Activated naive CD8-positive, alpha-beta T cell treated with anti-CD3 and anti-CD28 coated beads, Interleukin-2, amount 50 U/mL, for 24 hours (primary cell): Measurements from ENCODE around the gene PTPRF.
"Not testable (repeated sequence)": the region's sequence is repeated elsewhere in the genome, so short reads cannot be mapped to it uniquely, and the experiment has no call there.

Experiments
- ATAC-seq: fragments of 150-1000 bp; cut with Tn5 transposase; one replicate; pipeline ENCODE4 v1.10.0; 2021
- DNase-seq: peaks from one replicate; pipeline ENCODE4 v3.0.0; 2021
- H3K27ac Mint-ChIP-seq: one replicate; pipeline ENCODE4 v1.8.0; 2021; ENCODE audit warnings: mild to moderate bottlenecking, mixed read lengths
- H3K27me3 Mint-ChIP-seq: one replicate; pipeline ENCODE4 v1.8.0; 2021; ENCODE audit warnings: mixed read lengths
- H3K36me3 Mint-ChIP-seq: one replicate; pipeline ENCODE4 v1.8.0; 2021; ENCODE audit warnings: low read depth, mixed read lengths
- H3K4me1 Mint-ChIP-seq: one replicate; pipeline ENCODE4 v1.8.0; 2021; ENCODE audit warnings: mixed read lengths
- H3K4me3 Mint-ChIP-seq: one replicate; pipeline ENCODE4 v1.8.0; 2021; ENCODE audit warnings: mild to moderate bottlenecking, moderate library complexity, mixed read lengths
- H3K9me3 Mint-ChIP-seq: one replicate; pipeline ENCODE4 v1.8.0; 2021; ENCODE audit warnings: mixed read lengths

The PTPRF gene

GRCh38 chr1:43637267-43637666 lies 106.6 kb downstream of the PTPRF start:
- Mint-ChIP-seq H3K27me3 (peaks cover 6% of the 10 kb centered on the region), H3K36me3 (no peaks in the 10 kb centered on the region), H3K4me3 (no peak overlapping the region), H3K4me1 (no peaks in the 10 kb centered on the region), H3K9me3 (no peaks in the 10 kb centered on the region), H3K27ac (no peak overlapping the region)
- no peak for DNase-seq
- ATAC-seq = no peak

GRCh38 chr1:43638381-43638780 lies 107.7 kb downstream of the PTPRF start:
- ATAC-seq, H3K27ac Mint-ChIP-seq, H3K36me3 Mint-ChIP-seq: not testable (repeated sequence)

GRCh38 chr1:43639976-43640794 lies 109.5 kb downstream of the PTPRF start:
- no peaks in the 10 kb centered on the region for H3K9me3 Mint-ChIP-seq
- no peaks in the 10 kb centered on the region for H3K36me3 Mint-ChIP-seq
- no peak overlapping the region for H3K27ac Mint-ChIP-seq
- DNase-seq (no peak), ATAC-seq (no peak)
- H3K27me3 Mint-ChIP-seq = peaks cover 5% of the 10 kb centered on the region
- no peak overlapping the region for H3K4me3 Mint-ChIP-seq
- no peaks in the 10 kb centered on the region for H3K4me1 Mint-ChIP-seq

More at GRCh38 chr1:43638381-43638780, 107.7 kb downstream of the PTPRF start:
- DNase-seq, H3K9me3 Mint-ChIP-seq, H3K27me3 Mint-ChIP-seq, H3K4me3 Mint-ChIP-seq, H3K4me1 Mint-ChIP-seq: not testable (repeated sequence)

GRCh38 chr1:43644558-43644957 lies 113.9 kb downstream of the PTPRF start:
- H3K36me3 Mint-ChIP-seq = no peaks in the 10 kb centered on the region
- H3K9me3 Mint-ChIP-seq = no peaks in the 10 kb centered on the region
- peaks cover 4% of the 10 kb centered on the region for H3K4me1 Mint-ChIP-seq
- H3K27ac Mint-ChIP-seq = no peak overlapping the region
- ATAC-seq (no peak), DNase-seq (no peak)
- H3K27me3 Mint-ChIP-seq = peaks cover 7% of the 10 kb centered on the region
- H3K4me3 Mint-ChIP-seq = no peak overlapping the region

GRCh38 chr1:43645461-43645860 lies 114.8 kb downstream of the PTPRF start:
- DNase-seq = no peak
- H3K36me3 Mint-ChIP-seq = no peaks in the 10 kb centered on the region
- no peaks in the 10 kb centered on the region for H3K9me3 Mint-ChIP-seq

GRCh38 chr1:43647331-43647730 lies 116.6 kb downstream of the PTPRF start:
- not testable (repeated sequence) for ATAC-seq, DNase-seq, H3K4me3 Mint-ChIP-seq, H3K27ac Mint-ChIP-seq, H3K27me3 Mint-ChIP-seq, H3K9me3 Mint-ChIP-seq, H3K36me3 Mint-ChIP-seq
- peaks cover 26% of the 10 kb centered on the region for H3K4me1 Mint-ChIP-seq

More at GRCh38 chr1:43645461-43645860, 114.8 kb downstream of the PTPRF start:
- Mint-ChIP-seq H3K4me1 (peaks cover 9% of the 10 kb centered on the region), H3K27me3 (peaks cover 7% of the 10 kb centered on the region), H3K27ac (no peak overlapping the region), H3K4me3 (no peak overlapping the region)
- no peak for ATAC-seq

- H3K4me3 Mint-ChIP-seq = peak overlapping the region; percentile 96
- H3K36me3 Mint-ChIP-seq = no peaks in the 10 kb centered on the region
- DNase-seq (no peak), ATAC-seq (no peak)
- peaks cover 30% of the 10 kb centered on the region for H3K4me1 Mint-ChIP-seq
- H3K27me3 Mint-ChIP-seq = peaks cover 1% of the 10 kb centered on the region
- H3K27ac Mint-ChIP-seq = no peak overlapping the region
- no peaks in the 10 kb centered on the region for H3K9me3 Mint-ChIP-seq
These were observed 117.7 kb downstream of the PTPRF start for GRCh38 chr1:43648221-43648847.

- Mint-ChIP-seq H3K27ac (no peak overlapping the region), H3K4me3 (peak overlapping the region; percentile 96), H3K36me3 (peaks cover 3% of the 10 kb centered on the region), H3K4me1 (peaks cover 34% of the 10 kb centered on the region), H3K27me3 (peaks cover 1% of the 10 kb centered on the region), H3K9me3 (no peaks in the 10 kb centered on the region)
- ATAC-seq (no peak), DNase-seq (no peak)
These were observed 118.3 kb downstream of the PTPRF start for GRCh38 chr1:43648876-43649477.

GRCh38 chr1:43650310-43651085 lies 119.8 kb downstream of the PTPRF start:
- peaks cover 1% of the 10 kb centered on the region for H3K27me3 Mint-ChIP-seq
- peak; percentile 74 for ATAC-seq
- peak overlapping the region; percentile 96 for H3K4me3 Mint-ChIP-seq
- peaks cover 34% of the 10 kb centered on the region for H3K4me1 Mint-ChIP-seq
- H3K9me3 Mint-ChIP-seq = no peaks in the 10 kb centered on the region
- peak overlapping the region; percentile 96 for H3K27ac Mint-ChIP-seq
- DNase-seq = peak; percentile 91
- H3K36me3 Mint-ChIP-seq = peaks cover 9% of the 10 kb centered on the region

GRCh38 chr1:43651188-43651587 lies 120.5 kb downstream of the PTPRF start:
- peaks cover 12% of the 10 kb centered on the region for H3K36me3 Mint-ChIP-seq
- H3K27me3 Mint-ChIP-seq = no peaks in the 10 kb centered on the region
- H3K4me1 Mint-ChIP-seq = peaks cover 34% of the 10 kb centered on the region
- peak overlapping the region; percentile 96 for H3K4me3 Mint-ChIP-seq
- DNase-seq (no peak), ATAC-seq (no peak)
- H3K9me3 Mint-ChIP-seq = no peaks in the 10 kb centered on the region
- peak overlapping the region; percentile 15 for H3K27ac Mint-ChIP-seq

GRCh38 chr1:43651902-43652301 lies 121.2 kb downstream of the PTPRF start:
- DNase-seq (no peak), ATAC-seq (no peak)
- Mint-ChIP-seq H3K4me1 (peaks cover 34% of the 10 kb centered on the region), H3K9me3 (no peaks in the 10 kb centered on the region), H3K27me3 (no peaks in the 10 kb centered on the region), H3K27ac (peak overlapping the region; percentile 15), H3K4me3 (peak overlapping the region; percentile 96), H3K36me3 (peaks cover 15% of the 10 kb centered on the region)

- Mint-ChIP-seq H3K27ac (peak overlapping the region; percentile 1), H3K9me3 (no peaks in the 10 kb centered on the region), H3K4me3 (no peak overlapping the region), H3K4me1 (peaks cover 34% of the 10 kb centered on the region), H3K27me3 (no peaks in the 10 kb centered on the region), H3K36me3 (peaks cover 15% of the 10 kb centered on the region)
- ATAC-seq = no peak
- no peak for DNase-seq
These were observed 122.7 kb downstream of the PTPRF start for GRCh38 chr1:43653339-43653738.

GRCh38 chr1:43653893-43654292 lies 123.2 kb downstream of the PTPRF start:
- Mint-ChIP-seq H3K4me3 (no peak overlapping the region), H3K9me3 (no peaks in the 10 kb centered on the region), H3K36me3 (peaks cover 16% of the 10 kb centered on the region), H3K27ac (peak overlapping the region; percentile 1), H3K27me3 (no peaks in the 10 kb centered on the region), H3K4me1 (peaks cover 30% of the 10 kb centered on the region)
- no peak for ATAC-seq
- no peak for DNase-seq

- peaks cover 20% of the 10 kb centered on the region for H3K4me1 Mint-ChIP-seq
- H3K36me3 Mint-ChIP-seq = peaks cover 30% of the 10 kb centered on the region
- peak overlapping the region; percentile 46 for H3K27ac Mint-ChIP-seq
- H3K27me3 Mint-ChIP-seq = no peaks in the 10 kb centered on the region
- H3K4me3 Mint-ChIP-seq = no peak overlapping the region
- ATAC-seq (no peak), DNase-seq (no peak)
- H3K9me3 Mint-ChIP-seq = no peaks in the 10 kb centered on the region
These were observed 125.3 kb downstream of the PTPRF start for GRCh38 chr1:43655953-43656352.
